BE2C (cell line): Measurements from ENCODE around the gene INPP5A.

Experiments used
- DNase-seq: peaks from one replicate; pipeline ENCODE4 v3.0.0-alpha.2; 2020
- H3K27me3 ChIP-seq: fragments of 250-450 bp; sonication (Bioruptor Pico); 2 replicates; pipeline ENCODE4 v1.5.1; 2020; ENCODE audit warnings: mild to moderate bottlenecking
- H3K36me3 ChIP-seq: fragments of 250-450 bp; sonication (Bioruptor Pico); 2 replicates; pipeline ENCODE4 v1.5.1; 2020; ENCODE audit warnings: mild to moderate bottlenecking
- H3K4me1 ChIP-seq: fragments of 250-450 bp; sonication (Bioruptor Pico); 2 replicates; pipeline ENCODE4 v1.5.1; 2020
- H3K4me3 ChIP-seq: 2 replicates; pipeline ENCODE4 v1.5.1; 2011; ENCODE audit warnings: low read depth, low read length
- H3K9me3 ChIP-seq: fragments of 250-450 bp; sonication (Bioruptor Pico); 2 replicates; pipeline ENCODE4 v1.5.1; 2020
- TF ChIP-seq, protein P1 (sequence below): IDR thresholded peaks from 2 replicates; pipeline ENCODE4 v1.5.1; 2012; ENCODE audit warnings: mild to moderate bottlenecking, low read depth, low read length

INPP5A gene

DNA sequence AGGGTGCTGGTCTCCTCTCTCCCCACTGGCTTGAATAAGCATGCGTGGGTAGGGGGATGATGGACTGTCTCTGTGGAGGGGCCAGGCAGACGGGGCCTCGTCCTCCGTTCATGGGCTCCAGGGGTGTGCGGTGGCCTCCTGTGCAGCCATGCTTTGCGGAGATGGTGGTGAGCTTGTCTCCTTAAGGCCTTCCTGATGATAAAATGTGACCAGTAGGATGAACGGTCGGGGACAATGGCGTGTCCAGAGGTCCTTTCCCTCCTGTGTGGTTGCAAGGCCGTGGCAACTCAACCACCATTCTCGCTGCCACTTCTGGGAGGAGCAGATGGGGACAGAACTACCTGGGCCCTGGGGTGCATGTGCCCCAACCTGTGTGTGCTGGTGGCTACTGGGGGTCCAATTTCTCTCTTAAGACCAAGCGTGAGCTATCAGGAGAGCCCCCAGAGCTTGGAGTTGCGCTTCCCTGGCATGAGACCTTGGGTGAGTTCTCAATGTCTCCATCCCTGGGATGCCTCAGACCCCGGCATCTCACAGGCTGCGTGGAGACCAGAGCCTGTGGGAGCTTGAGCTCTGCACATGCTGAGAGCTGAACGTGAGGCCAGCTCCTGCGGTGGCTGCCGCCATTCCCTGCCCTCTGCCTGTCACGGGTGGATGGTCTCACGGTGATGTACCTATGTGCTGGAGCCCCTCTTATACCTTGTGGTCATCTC lies 112.2 kb downstream of the INPP5A start:
- Histone ChIP-seq H3K9me3 (no peaks in the 10 kb centered on the region), H3K4me3 (no peak overlapping the region), H3K36me3 (no peaks in the 10 kb centered on the region), H3K27me3 (no peaks in the 10 kb centered on the region), H3K4me1 (peaks cover 9% of the 10 kb centered on the region)
- DNase-seq: no peak
- TF ChIP-seq, protein P1, sequence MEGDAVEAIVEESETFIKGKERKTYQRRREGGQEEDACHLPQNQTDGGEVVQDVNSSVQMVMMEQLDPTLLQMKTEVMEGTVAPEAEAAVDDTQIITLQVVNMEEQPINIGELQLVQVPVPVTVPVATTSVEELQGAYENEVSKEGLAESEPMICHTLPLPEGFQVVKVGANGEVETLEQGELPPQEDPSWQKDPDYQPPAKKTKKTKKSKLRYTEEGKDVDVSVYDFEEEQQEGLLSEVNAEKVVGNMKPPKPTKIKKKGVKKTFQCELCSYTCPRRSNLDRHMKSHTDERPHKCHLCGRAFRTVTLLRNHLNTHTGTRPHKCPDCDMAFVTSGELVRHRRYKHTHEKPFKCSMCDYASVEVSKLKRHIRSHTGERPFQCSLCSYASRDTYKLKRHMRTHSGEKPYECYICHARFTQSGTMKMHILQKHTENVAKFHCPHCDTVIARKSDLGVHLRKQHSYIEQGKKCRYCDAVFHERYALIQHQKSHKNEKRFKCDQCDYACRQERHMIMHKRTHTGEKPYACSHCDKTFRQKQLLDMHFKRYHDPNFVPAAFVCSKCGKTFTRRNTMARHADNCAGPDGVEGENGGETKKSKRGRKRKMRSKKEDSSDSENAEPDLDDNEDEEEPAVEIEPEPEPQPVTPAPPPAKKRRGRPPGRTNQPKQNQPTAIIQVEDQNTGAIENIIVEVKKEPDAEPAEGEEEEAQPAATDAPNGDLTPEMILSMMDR: no peak

DNA sequence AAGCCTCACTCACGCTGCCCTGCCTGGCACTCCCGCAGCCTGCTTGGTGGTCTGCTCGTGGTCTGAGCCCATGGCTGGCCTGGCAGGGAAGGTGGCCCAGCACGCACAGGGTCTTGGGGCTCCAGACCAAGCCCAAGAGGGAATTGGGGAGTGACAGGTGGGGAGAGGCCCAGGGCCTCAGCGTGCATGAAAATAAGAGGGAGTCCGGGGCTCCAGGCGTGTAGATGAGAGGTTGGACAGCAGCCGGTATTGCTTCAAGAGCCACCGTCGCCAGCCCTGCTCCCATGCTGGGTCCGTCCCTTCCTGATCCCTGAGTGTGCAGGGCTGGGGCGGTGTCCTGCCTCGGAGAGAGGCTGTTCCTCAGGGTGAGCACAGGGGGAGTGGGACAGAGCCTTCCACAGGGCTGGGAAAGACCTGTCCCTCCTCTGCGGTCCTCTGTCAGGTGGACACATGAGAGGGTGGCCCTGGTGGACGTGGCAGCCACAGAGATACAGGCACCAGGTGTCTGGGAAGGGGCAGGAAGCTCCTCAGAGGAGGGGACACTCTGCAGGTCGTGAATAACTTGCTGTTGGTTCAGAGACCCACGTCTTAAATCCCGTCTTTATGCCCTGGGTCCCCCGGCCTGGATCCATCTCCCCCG lies 113.1 kb downstream of the INPP5A start:
- H3K27me3 ChIP-seq: no peaks in the 10 kb centered on the region
- no peaks in the 10 kb centered on the region for H3K36me3 ChIP-seq
- TF ChIP-seq, protein P1: no peak
- DNase-seq: no peak
- H3K4me3 ChIP-seq: no peak overlapping the region
- peaks cover 9% of the 10 kb centered on the region for H3K4me1 ChIP-seq
- H3K9me3 ChIP-seq: no peaks in the 10 kb centered on the region

DNA sequence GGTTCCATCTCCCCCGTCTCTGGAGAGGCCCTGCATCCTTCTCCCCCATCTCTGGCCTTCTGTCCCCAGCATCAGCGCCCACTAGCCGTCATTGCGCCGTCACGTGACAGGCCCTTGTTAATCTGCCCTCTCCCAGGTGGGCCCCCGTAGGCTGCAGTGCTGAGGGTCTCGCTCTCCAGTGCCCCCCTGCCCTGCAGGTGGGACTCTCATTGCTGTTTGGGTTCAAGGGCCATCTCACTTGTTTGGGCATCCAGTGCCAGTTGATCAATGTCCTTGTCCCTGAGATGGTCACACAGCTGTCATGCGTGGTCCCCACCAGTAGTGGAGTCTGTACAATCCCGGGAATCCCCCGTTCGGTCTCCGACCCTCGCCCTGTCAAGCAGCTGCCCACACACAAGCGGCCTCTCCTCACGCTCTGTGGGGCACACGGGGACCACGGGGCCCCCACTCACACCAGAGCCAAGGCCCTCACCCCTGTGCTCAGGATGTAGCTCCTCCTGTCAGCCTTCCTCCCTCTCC lies 114.0 kb downstream of the INPP5A start:
- TF ChIP-seq, protein P1: no peak
- Histone ChIP-seq H3K27me3 (no peaks in the 10 kb centered on the region; the same call in 1 of the 2 replicates), H3K4me3 (no peak overlapping the region), H3K4me1 (peaks cover 18% of the 10 kb centered on the region), H3K36me3 (no peaks in the 10 kb centered on the region), H3K9me3 (no peaks in the 10 kb centered on the region)
- no peak for DNase-seq

DNA sequence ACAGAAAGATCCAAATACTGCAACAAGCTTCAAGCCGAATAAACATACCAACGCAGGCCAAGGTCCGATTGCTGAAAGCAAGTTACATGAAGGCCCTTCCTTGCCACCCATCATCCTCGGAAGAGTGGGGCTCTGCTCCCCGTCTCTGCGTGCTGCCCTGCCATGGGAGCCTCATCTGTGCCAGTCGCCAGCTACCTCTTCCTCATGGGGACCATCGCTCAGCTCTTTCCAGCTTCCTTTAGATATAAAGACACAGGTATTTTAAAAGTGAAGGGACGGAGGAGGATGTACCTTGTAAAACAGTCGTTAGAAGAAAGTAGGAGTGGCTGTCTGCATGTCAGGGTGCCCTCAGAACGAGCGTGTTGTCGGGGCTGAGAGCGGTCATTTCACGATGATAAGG lies 114.9 kb downstream of the INPP5A start:
- TF ChIP-seq, protein P1: no peak
- H3K9me3 ChIP-seq: no peaks in the 10 kb centered on the region
- H3K4me3 ChIP-seq: no peak overlapping the region
- no peak for DNase-seq
- H3K36me3 ChIP-seq: no peaks in the 10 kb centered on the region
- H3K27me3 ChIP-seq: no peaks in the 10 kb centered on the region; the same call in 1 of the 2 replicates
- peaks cover 18% of the 10 kb centered on the region for H3K4me1 ChIP-seq

DNA sequence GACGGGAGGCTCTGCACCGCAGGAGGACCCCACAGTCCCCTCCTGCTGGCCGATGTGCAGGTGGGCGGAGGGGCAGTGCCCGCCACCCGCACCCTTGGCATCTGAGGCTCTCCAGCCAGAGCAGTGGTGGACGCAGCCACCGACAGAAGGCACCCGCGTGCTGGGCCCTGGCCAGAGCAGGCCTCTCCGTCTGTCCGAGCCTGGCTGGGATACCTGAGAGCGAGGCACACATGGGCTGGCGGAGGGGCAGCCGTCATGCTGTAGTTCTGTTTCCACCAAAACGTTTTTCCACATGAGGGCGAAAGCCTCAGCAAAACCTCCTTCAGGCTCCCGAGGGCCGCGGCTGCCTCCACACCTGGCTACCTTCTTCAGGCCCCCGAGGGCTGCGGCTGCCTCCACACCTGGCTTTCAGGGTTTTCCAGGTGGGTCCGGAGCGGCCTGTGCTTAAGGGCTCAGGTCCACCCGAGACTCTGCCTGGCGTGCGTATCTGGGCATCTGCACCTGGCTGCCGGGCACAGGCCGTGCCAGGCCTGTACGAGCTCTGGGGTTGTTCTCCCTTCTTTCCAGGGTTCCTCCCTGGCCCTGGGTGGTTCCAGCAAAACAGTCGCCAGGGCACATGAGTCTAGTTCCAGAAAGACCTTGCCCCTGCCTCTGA lies 115.5 kb downstream of the INPP5A start:
- H3K4me3 ChIP-seq: no peak overlapping the region
- H3K27me3 ChIP-seq: no peaks in the 10 kb centered on the region; the same call in 1 of the 2 replicates
- no peaks in the 10 kb centered on the region for H3K9me3 ChIP-seq
- TF ChIP-seq, protein P1: no peak
- H3K4me1 ChIP-seq: peaks cover 17% of the 10 kb centered on the region
- no peak for DNase-seq
- no peaks in the 10 kb centered on the region for H3K36me3 ChIP-seq
